HCT116 (cell line): ENCODE data around the gene PLD1. TPM values are rescaled to one million over a fixed set of nuclear protein-coding genes. Genes with fewer than 3 reads are reported as not detected.

ENCODE experiments used
- ATAC-seq: fragments of 200-7000 bp; cut with Tn5 transposase; 2 replicates; pipeline ENCODE4 v1.9.1; 2020; ENCODE audit warnings: mild to moderate bottlenecking, moderate library complexity
- BruUV-seq: library from RNA; stranded (reverse); fragments of 400-500 nt; replicated peaks from 2 replicates; lab custom pipeline; 2021; lab: Mats Ljungman, UMichigan
- CTCF ChIA-PET: fragments of 300-600 bp; sonication (Branson Sonifier 250); formaldehyde crosslinking; loops from one replicate; lab custom pipeline; 2021; ENCODE audit warnings: antibody characterized with exemption; lab: Charles Lee
- POLR2A ChIA-PET: fragments of 300-600, 350-600 bp; sonication (Branson Sonifier 250); formaldehyde crosslinking; loops from one replicate; lab custom pipeline; 2021; ENCODE audit warnings: antibody characterized with exemption; lab: Charles Lee
- RAD21 ChIA-PET, 2 experiments: fragments of 300-600 bp; sonication (Branson Sonifier 250); formaldehyde crosslinking; loops; one replicate each; lab custom pipeline; 2023; ENCODE audit warnings: low total read pairs in 2 of 2; ENCODE audit not compliant: uncharacterized antibody in 2 of 2, unreplicated experiment in 2 of 2, low non-redundant PET in 1 of 2; lab: Charles Lee
- DNase-seq: peaks from one replicate; pipeline ENCODE4 v3.0.0-alpha.2; 2010; ENCODE audit warnings: low read depth, low spot score
- H2AFZ ChIP-seq: fragments of 200-600 bp; shearing (Covaris generic), sonication (generic); 2 replicates; pipeline ENCODE4 v1.6.1; 2017; ENCODE audit warnings: low read depth, mixed run types, mixed read lengths, antibody characterized with exemption, low read length; ENCODE audit not compliant: poor library complexity, severe bottlenecking
- H3K27ac ChIP-seq: 2 replicates; pipeline ENCODE4 v1.5.1; 2012; ENCODE audit warnings: low read depth, low read length
- H3K27me3 ChIP-seq: fragments of 200-600 bp; sonication (generic); 2 replicates; pipeline ENCODE4 v1.6.1; 2016; ENCODE audit warnings: mixed run types, low read length, mixed read lengths; ENCODE audit not compliant: insufficient read depth
- H3K36me3 ChIP-seq, 2 experiments: fragments of 200-500 bp in 1 of 2; fragments of 200-600 bp in 1 of 2; sonication (Bioruptor generic) in 1 of 2; sonication (generic) in 1 of 2; 2 replicates each; pipeline versions ENCODE4 v1.5.1 to v1.6.1; 2014 to 2016; ENCODE audit warnings: low read length in 2 of 2, inconsistent platforms in 1 of 2, mixed read lengths in 1 of 2, mixed run types in 1 of 2; ENCODE audit not compliant: insufficient read depth in 2 of 2, control insufficient read depth in 1 of 2
- H3K4me1 ChIP-seq, 2 experiments: fragments of 200-600 bp in 1 of 2; sonication (generic) in 1 of 2; 2 replicates each; pipeline versions ENCODE4 v1.5.1 to v1.6.1; 2012 to 2017; ENCODE audit warnings: low read length in 2 of 2, inconsistent platforms in 1 of 2, mild to moderate bottlenecking in 1 of 2, mixed read lengths in 1 of 2, mixed run types in 1 of 2, moderate library complexity in 1 of 2; ENCODE audit not compliant: insufficient read depth in 2 of 2, control insufficient read depth in 1 of 2
- H3K4me2 ChIP-seq: fragments of 200-600 bp; sonication (generic); 2 replicates; pipeline ENCODE4 v1.6.1; 2017; ENCODE audit warnings: mixed run types, low read length, mixed read lengths
- H3K4me3 ChIP-seq, 2 experiments: fragments of 200-600 bp in 1 of 2; sonication (generic) in 1 of 2; replicated peaks in 1 of 2; 2 replicates each; pipeline ENCODE4 v1.5.1; 2011 to 2016; ENCODE audit warnings: low read length in 2 of 2, control low read depth in 1 of 2, low read depth in 1 of 2, mild to moderate bottlenecking in 1 of 2, mixed read lengths in 1 of 2, mixed run types in 1 of 2
- H3K79me2 ChIP-seq: fragments of 200-600 bp; sonication (generic); 2 replicates; pipeline ENCODE4 v1.6.1; 2017; ENCODE audit warnings: mild to moderate bottlenecking, mixed run types, low read length, moderate library complexity, mixed read lengths; ENCODE audit not compliant: insufficient read depth
- H3K9ac ChIP-seq: fragments of 200-600 bp; sonication (generic); 2 replicates; pipeline ENCODE4 v1.6.1; 2016; ENCODE audit warnings: low read length, mixed read lengths
- H3K9me2 ChIP-seq: fragments of 200-600 bp; sonication (generic), shearing (Covaris generic); 2 replicates; pipeline ENCODE4 v1.6.1; 2017; ENCODE audit warnings: mixed run types, mild to moderate bottlenecking, moderate library complexity; ENCODE audit not compliant: insufficient read depth
- H3K9me3 ChIP-seq, 2 experiments: fragments of 200-500 bp in 1 of 2; fragments of 200-600 bp in 1 of 2; sonication (Bioruptor generic) in 1 of 2; sonication (generic) in 1 of 2; 2 replicates each; pipeline ENCODE4 v1.6.1; 2014 to 2017; ENCODE audit warnings: low read length in 2 of 2, mixed read lengths in 2 of 2, inconsistent platforms in 1 of 2, low read depth in 1 of 2, mild to moderate bottlenecking in 1 of 2, mixed run types in 1 of 2, moderate library complexity in 1 of 2; ENCODE audit not compliant: control insufficient read depth in 1 of 2, insufficient read depth in 1 of 2
- H4K20me1 ChIP-seq: fragments of 200-600 bp; sonication (generic), shearing (Covaris generic); 2 replicates; pipeline ENCODE4 v1.6.1; 2017; ENCODE audit warnings: mixed run types, mild to moderate bottlenecking, moderate library complexity; ENCODE audit not compliant: insufficient read depth
- ATF3 ChIP-seq: IDR thresholded peaks from 2 replicates; pipeline ENCODE4 v1.6.1; 2012
- CEBPB ChIP-seq: IDR thresholded peaks from 2 replicates; pipeline ENCODE4 v1.6.1; 2012; ENCODE audit warnings: low read depth
- ELF1 ChIP-seq: IDR thresholded peaks from 2 replicates; pipeline ENCODE4 v1.6.1; 2012; ENCODE audit warnings: low read depth, borderline replicate concordance
- EZH2 ChIP-seq: fragments of 200-600 bp; sonication (generic); IDR thresholded peaks from 2 replicates; pipeline ENCODE4 v1.6.1; 2017; ENCODE audit warnings: antibody characterized with exemption, mixed run types
- POLR2A ChIP-seq: IDR thresholded peaks from 2 replicates; pipeline ENCODE4 v1.7.0; 2011; ENCODE audit warnings: borderline replicate concordance; ENCODE audit not compliant: insufficient read depth, insufficient read length; ENCODE audit errors: extremely low read depth
- RAD21 ChIP-seq: IDR thresholded peaks from 2 replicates; pipeline ENCODE4 v1.6.1; 2012; ENCODE audit warnings: low read depth, mild to moderate bottlenecking
- SIN3A ChIP-seq: IDR thresholded peaks from 2 replicates; pipeline ENCODE4 v1.6.1; 2012; ENCODE audit warnings: low read depth
- SP1 ChIP-seq: IDR thresholded peaks from 2 replicates; pipeline ENCODE4 v1.6.1; 2012; ENCODE audit warnings: low read depth
- SRF ChIP-seq: IDR thresholded peaks from 2 replicates; pipeline ENCODE4 v1.6.1; 2012; ENCODE audit warnings: low read depth
- TCF7L2 ChIP-seq: IDR thresholded peaks from 2 replicates; pipeline ENCODE4 v1.7.0; 2011; ENCODE audit warnings: borderline replicate concordance, inconsistent platforms; ENCODE audit not compliant: insufficient read depth, insufficient read length; ENCODE audit errors: extremely low read depth
- intact Hi-C: fragments of 100-400 bp; cut with micrococcal nuclease; formaldehyde crosslinking; loops from 2 replicates; pipeline ENCODE4 v1.10.0; 2022
- total RNA-seq: library from RNA; stranded (reverse); gene quantifications from one replicate; pipeline ENCODE4 v1.2.1, GENCODE V29; 2021; ENCODE audit not compliant: unreplicated experiment
- TF ChIP-seq, protein P1 (sequence below), 3 experiments: fragments of 200-600 bp in 1 of 3; sonication (generic) in 1 of 3; IDR thresholded peaks in 2 of 3; conservative IDR thresholded peaks in 1 of 3; 2 replicates each; pipeline ENCODE4 v1.5.1; 2012 to 2017; ENCODE audit warnings: low read depth in 2 of 3, low read length in 2 of 3, antibody characterized with exemption in 1 of 3, borderline replicate concordance in 1 of 3, control low read depth in 1 of 3, mild to moderate bottlenecking in 1 of 3, mixed read lengths in 1 of 3, mixed run types in 1 of 3, moderate library complexity in 1 of 3; ENCODE audit not compliant: insufficient read depth in 1 of 3

PLD1 gene
- total RNA-seq, 1 experiment from 2014 or later: 8.4 TPM

DNA sequence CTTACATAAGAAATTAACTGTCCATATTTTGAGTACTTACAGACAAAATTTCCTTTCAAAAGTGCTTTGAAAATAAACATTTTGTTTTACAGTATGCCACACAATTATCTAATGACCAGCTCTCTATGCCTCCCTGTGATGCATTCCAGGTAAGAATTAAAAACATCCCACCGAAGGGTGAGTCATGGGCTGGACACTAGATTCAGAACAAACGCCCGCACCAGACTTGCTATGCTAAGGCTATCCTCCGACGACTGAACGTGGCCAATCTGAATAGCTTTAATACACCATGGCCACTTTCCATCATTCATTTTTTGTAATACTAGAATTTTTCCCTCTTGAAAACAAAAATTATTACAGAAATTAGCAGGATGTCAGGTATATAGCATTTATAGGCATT is 210.3 kb downstream of the PLD1 start:
- RAD21 ChIA-PET: no interaction called here
- H3K4me1 ChIP-seq: no peaks in the 10 kb centered on the region
- no peaks in the 10 kb centered on the region for H4K20me1 ChIP-seq
- no peak overlapping the region for H2AFZ ChIP-seq
- DNase-seq: no peak
- no peaks in the 10 kb centered on the region for H3K9me2 ChIP-seq
- TF ChIP-seq, protein P1, sequence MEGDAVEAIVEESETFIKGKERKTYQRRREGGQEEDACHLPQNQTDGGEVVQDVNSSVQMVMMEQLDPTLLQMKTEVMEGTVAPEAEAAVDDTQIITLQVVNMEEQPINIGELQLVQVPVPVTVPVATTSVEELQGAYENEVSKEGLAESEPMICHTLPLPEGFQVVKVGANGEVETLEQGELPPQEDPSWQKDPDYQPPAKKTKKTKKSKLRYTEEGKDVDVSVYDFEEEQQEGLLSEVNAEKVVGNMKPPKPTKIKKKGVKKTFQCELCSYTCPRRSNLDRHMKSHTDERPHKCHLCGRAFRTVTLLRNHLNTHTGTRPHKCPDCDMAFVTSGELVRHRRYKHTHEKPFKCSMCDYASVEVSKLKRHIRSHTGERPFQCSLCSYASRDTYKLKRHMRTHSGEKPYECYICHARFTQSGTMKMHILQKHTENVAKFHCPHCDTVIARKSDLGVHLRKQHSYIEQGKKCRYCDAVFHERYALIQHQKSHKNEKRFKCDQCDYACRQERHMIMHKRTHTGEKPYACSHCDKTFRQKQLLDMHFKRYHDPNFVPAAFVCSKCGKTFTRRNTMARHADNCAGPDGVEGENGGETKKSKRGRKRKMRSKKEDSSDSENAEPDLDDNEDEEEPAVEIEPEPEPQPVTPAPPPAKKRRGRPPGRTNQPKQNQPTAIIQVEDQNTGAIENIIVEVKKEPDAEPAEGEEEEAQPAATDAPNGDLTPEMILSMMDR (IDR thresholded peaks at IDR 0.05 in 2 of 3, conservative IDR thresholded peaks at IDR 0.05 in 1 of 3; ENCODE audit: borderline replicate concordance in 1 of 3, insufficient read depth in 1 of 3, low read depth in 2 of 3, low read length in 2 of 3): no peak
- TF ChIP-seq SRF (no peak), EZH2 (no peak), ELF1 (no peak), TCF7L2 (no peak), SP1 (no peak), RAD21 (no peak), CEBPB (no peak), POLR2A (no peak), SIN3A (no peak), ATF3 (no peak)
- H3K36me3 ChIP-seq: no peaks in the 10 kb centered on the region
- ATAC-seq: no peak
- no peaks in the 10 kb centered on the region for H3K79me2 ChIP-seq
- no peak overlapping the region for H3K4me2 ChIP-seq
- H3K27ac ChIP-seq: no peak overlapping the region
- H3K9me3 ChIP-seq: no peaks in the 10 kb centered on the region
- intact Hi-C loops: no loop called here
- no peak overlapping the region for H3K4me3 ChIP-seq
- H3K27me3 ChIP-seq: no peaks in the 10 kb centered on the region
- BruUV-seq: no TSS peak
- CTCF ChIA-PET: no interaction called here
- no peak overlapping the region for H3K9ac ChIP-seq
- POLR2A ChIA-PET: no interaction called here
